IPS DF 6.9 (cell line): ENCODE data around the gene SNURF.

Experiments
- DNase-seq: peaks from one replicate; pipeline ENCODE4 v3.0.0-alpha.2; 2013; ENCODE audit warnings: low read depth, low spot score
- H3K27ac ChIP-seq: one replicate; pipeline ENCODE4 v1.5.1; 2013; ENCODE audit warnings: low read length, control low read depth
- H3K27me3 ChIP-seq: 2 replicates; pipeline ENCODE4 v1.6.1; 2013; ENCODE audit warnings: mild to moderate bottlenecking, low read length; ENCODE audit not compliant: control insufficient read depth, insufficient read depth
- H3K36me3 ChIP-seq: 2 replicates; pipeline ENCODE4 v1.6.1; 2013; ENCODE audit warnings: low read length; ENCODE audit not compliant: control insufficient read depth, insufficient read depth
- H3K4me1 ChIP-seq: 2 replicates; pipeline ENCODE4 v1.6.1; 2013; ENCODE audit warnings: low read length; ENCODE audit not compliant: control insufficient read depth, insufficient read depth
- H3K4me3 ChIP-seq: 2 replicates; pipeline ENCODE4 v1.5.1; 2013; ENCODE audit warnings: mild to moderate bottlenecking, low read length
- H3K9me3 ChIP-seq: 2 replicates; pipeline ENCODE4 v1.6.1; 2013; ENCODE audit warnings: low read length, inconsistent platforms; ENCODE audit not compliant: control insufficient read depth, insufficient read depth
- WGBS: extraction: QIAGEN DNeasy Blood & Tissue Kit; methylation state at CpG from one replicate; pipeline ENCODE4 v1.1.7; 2013; ENCODE audit warnings: mixed read lengths, missing lambda C conversion rate; ENCODE audit not compliant: insufficient read length, insufficient coverage; 5-methylcytosine and 5-hydroxymethylcytosine counted together

The SNURF gene

DNA sequence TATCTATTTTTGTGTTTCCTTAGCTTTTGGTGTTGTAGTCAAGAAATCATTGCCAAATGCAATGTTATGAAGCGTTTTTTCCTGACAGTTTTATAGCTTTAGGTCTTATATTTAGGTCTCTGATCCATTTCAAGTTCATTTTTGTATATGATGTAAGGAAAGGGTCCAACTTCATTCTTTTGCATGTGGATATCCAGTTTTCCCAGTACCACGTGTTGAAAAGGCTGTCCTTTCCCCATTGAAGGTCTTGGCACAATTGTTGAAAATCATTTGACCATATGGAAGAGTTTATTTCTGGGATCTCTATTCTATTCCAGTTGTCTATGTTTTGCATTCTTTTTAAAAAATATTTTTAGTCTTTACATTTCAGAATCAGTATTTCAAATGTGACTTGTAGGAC lies 14.6 kb upstream of the SNURF start:
- Histone ChIP-seq H3K36me3 (no peaks in the 10 kb centered on the region), H3K9me3 (no peaks in the 10 kb centered on the region), H3K4me3 (no peak overlapping the region), H3K27ac (no peak overlapping the region), H3K4me1 (no peaks in the 10 kb centered on the region), H3K27me3 (no peaks in the 10 kb centered on the region)
- no peak for DNase-seq
- no CpG with 5 or more reads among the region's 2 CpGs for WGBS

DNA sequence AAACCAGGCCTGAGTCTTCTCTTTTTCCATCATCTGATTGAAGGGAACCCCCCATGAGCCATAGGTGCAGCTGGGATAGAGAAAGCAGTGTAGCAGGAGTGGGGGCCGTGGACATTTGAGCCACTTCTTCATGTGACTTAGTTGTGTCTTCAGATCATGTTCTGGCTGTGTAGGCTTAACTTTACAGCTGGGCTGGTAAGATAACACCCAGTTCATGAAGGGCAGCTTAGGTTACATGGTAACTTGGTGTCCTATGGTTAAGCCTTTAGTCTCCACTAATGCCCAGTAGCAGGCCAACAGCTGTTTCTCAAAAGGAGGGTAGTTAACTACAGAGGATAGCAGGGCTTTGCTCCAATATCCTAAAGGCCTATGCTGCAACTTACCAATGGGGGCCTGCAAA lies 11.4 kb upstream of the SNURF start:
- no peak for DNase-seq
- Histone ChIP-seq H3K27me3 (no peaks in the 10 kb centered on the region), H3K4me1 (no peaks in the 10 kb centered on the region), H3K36me3 (no peaks in the 10 kb centered on the region), H3K4me3 (no peak overlapping the region), H3K9me3 (no peaks in the 10 kb centered on the region), H3K27ac (no peak overlapping the region)
- no CpG with 5 or more reads among the region's 1 CpG for WGBS

DNA sequence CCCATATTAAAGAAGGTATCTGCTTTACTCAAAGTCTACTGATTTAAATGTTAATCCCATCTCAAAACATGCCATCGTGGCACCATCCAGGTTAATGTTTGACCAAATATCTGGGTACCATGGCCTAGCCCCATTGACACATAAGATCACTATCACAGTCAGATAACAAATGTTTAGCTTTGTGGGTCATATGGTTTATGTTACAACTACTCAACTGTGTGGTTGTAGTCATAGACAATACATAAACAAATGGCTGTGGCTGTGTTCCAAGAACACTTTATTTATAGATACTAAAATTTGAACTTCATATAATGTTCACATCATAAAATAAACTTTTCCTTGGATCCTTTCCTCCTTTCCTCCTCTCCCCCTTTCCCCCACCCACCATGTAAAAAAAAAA lies 9.8 kb upstream of the SNURF start:
- DNase-seq, result no peak
- no CpG with 5 or more reads among the region's 1 CpG for WGBS
- H3K4me3 ChIP-seq, result no peak overlapping the region
- H3K9me3 ChIP-seq, result no peaks in the 10 kb centered on the region
- no peak overlapping the region for H3K27ac ChIP-seq
- H3K36me3 ChIP-seq, result no peaks in the 10 kb centered on the region
- no peaks in the 10 kb centered on the region for H3K27me3 ChIP-seq
- no peaks in the 10 kb centered on the region for H3K4me1 ChIP-seq

DNA sequence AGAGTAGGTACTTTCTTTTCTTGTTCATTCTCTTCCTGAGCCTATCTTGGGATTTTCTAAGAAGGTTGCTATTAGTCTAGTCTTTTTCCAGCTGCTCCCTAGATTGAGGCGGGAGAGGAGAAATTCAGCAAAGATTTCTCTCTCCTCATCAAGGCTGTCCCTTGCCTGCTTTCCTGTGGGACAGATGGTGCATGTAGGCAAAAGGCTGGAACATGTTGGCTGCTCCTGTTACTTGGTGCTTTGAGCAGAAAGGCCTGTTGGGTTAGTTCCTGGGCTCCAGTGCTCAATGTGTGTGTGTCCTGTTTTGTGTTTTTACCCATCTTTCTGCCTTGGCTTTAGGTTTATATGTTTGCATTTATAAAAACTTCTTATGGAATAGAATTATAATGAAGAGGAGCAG lies 9.1 kb upstream of the SNURF start:
- DNase-seq, result no peak
- H3K27me3 ChIP-seq, result no peaks in the 10 kb centered on the region
- no peaks in the 10 kb centered on the region for H3K9me3 ChIP-seq
- H3K4me1 ChIP-seq, result no peaks in the 10 kb centered on the region
- H3K27ac ChIP-seq, result no peak overlapping the region
- H3K4me3 ChIP-seq, result no peak overlapping the region
- WGBS, result no CpG with 5 or more reads among the region's 1 CpG
- no peaks in the 10 kb centered on the region for H3K36me3 ChIP-seq

DNA sequence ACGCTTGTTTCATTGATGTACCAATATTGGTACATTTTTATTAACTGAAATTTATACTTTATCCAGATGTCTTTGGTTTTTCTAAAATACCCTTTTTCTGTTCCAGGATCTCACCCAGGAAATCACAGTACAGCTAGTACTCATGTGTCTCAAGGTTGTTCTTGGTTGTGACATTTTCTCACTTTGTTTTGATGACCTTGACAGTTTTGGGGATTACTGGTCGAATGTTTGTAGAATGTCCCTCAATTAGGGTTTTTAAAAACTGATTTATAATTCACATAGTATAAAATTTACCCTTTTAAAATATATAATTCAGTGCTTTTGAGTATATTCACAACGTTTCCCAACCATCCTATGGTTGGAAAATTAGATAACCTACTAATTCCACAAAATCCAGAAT lies 6.3 kb upstream of the SNURF start:
- no CpG with 5 or more reads among the region's 3 CpGs for WGBS
- Histone ChIP-seq H3K27ac (no peak overlapping the region), H3K9me3 (no peaks in the 10 kb centered on the region), H3K36me3 (no peaks in the 10 kb centered on the region), H3K27me3 (no peaks in the 10 kb centered on the region), H3K4me1 (no peaks in the 10 kb centered on the region), H3K4me3 (no peak overlapping the region)
- no peak for DNase-seq

DNA sequence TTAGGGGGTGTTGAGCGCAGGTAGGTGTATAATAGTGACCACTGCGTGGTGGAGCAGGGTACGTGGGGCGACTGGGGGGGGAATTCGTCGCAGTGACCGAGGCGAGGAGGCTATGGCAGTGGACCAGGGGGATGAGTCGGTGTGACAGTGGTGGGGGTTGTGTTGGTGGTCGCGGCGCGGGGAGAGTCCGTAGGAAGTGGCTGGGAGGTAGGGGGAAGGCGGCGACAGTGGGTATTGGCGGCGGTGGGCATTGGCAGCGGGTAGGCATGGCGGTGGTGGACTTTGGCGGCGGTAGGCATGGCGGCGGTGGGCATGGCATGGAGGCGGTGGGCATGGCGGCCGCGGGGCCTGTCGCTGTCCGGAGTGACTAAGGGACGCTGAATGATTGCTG lies 739 bp downstream of the SNURF start:
- no peaks in the 10 kb centered on the region for H3K9me3 ChIP-seq
- no peak for DNase-seq
- no peak overlapping the region for H3K27ac ChIP-seq
- no CpG with 5 or more reads among the region's 31 CpGs for WGBS
- H3K27me3 ChIP-seq, result no peaks in the 10 kb centered on the region
- H3K36me3 ChIP-seq, result no peaks in the 10 kb centered on the region
- H3K4me3 ChIP-seq, result peak overlapping the region; percentile 91
- no peaks in the 10 kb centered on the region for H3K4me1 ChIP-seq

DNA sequence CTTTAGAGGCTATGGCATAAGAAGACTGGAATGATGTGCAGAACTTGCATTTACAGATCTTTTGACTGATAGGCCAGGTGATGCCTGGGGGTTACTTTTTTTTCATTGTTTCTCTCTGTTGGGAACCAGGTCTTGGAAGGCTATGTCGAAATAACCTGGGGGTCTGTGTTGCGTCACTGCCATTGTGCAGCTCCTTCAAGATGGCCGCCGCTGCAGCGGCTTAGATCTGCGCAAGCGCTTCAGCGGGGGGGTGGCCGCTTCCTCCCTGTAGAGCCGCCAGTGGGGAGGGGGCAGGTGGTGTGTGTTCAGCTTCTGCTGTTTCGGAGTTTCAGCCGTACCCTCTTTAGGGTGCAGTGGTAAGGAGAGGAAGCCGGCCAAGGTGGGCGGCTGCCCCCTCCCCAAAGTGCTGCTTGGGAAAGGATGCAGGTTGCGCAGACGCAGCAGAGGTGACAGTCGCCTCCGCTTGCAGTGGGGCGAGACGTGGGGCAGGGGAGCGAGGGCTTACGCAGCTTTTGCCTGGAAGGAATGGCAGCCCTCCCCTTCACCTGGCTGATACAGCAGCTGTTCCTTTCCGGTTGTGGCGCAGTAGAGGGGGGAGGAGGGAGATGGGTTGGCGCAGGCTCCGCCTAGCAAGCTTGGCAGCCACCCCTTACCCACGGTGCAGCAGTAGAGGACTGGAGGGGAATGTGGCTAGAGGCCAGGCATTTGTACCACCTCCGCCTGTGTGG lies 1.5 kb downstream of the SNURF start:
- no CpG with 5 or more reads among the region's 28 CpGs for WGBS
- Histone ChIP-seq H3K27me3 (no peaks in the 10 kb centered on the region), H3K36me3 (no peaks in the 10 kb centered on the region), H3K9me3 (no peaks in the 10 kb centered on the region), H3K4me3 (peak overlapping the region; percentile 91; the same call in 1 of the 2 replicates), H3K4me1 (no peaks in the 10 kb centered on the region), H3K27ac (no peak overlapping the region)
- DNase-seq, result peak; percentile 27

DNA sequence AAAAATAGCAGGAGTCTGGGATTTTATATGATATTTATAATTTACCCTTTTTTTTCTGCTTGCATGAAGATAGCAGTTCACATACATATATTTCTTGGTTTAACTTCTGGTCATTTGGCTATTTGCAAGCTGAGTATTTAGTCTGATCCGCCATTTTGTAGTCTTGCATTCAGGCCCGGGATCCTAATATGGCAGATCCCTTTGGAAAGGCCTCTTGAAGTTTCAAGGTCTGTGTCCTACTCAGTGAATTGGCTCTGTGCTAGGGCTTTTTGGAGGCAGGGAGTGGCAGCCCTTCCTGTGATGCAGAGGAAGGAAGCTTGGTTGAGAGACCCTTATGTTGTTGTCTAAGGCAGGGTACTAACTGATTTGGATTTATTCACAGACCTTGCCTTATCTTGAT lies 2.9 kb downstream of the SNURF start:
- Histone ChIP-seq H3K4me1 (no peaks in the 10 kb centered on the region), H3K4me3 (peak overlapping the region; percentile 44; the same call in 1 of the 2 replicates), H3K27ac (no peak overlapping the region), H3K27me3 (no peaks in the 10 kb centered on the region), H3K9me3 (no peaks in the 10 kb centered on the region), H3K36me3 (peaks cover 2% of the 10 kb centered on the region; the same call in 1 of the 2 replicates)
- no peak for DNase-seq
- no CpG with 5 or more reads among the region's 2 CpGs for WGBS

DNA sequence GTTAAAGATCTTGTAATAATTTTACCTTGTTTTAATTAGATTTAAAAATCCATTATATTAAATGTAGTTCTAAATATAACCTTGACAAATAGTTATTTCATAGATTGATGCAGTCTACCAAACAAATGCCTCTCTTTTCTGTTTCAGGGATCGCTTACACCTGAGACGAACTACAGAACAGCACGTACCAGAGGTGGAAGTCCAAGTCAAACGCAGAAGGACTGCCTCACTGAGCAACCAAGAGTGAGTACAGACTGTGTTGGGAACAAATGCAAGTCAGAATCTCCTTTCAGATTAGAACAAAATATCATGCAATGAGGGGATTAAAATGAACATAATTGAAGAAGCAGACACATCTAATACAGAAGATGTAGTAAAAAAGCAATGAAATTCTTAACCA lies 7.2 kb downstream of the SNURF start:
- no peaks in the 10 kb centered on the region for H3K4me1 ChIP-seq
- H3K9me3 ChIP-seq, result no peaks in the 10 kb centered on the region; the same call in 1 of the 2 replicates
- no CpG with 5 or more reads among the region's 4 CpGs for WGBS

DNA sequence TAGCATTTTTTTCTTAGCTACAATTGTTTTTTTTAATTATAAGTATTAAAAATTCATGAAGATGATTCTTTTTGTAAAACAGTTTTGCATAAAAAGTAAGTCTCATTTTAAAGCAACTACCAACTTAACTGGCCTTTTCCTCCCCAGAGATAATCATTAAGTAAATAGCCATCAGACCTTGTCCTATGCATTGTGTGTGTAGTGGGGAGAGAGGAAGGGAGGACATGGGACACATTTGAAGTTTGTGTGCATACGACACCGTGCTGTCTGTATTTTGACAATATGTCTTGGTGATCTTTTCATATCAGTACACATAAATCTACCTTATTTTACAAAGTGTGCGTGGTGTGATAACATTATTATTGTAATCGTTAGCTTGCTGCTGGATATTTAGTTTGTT lies 8.1 kb downstream of the SNURF start:
- Histone ChIP-seq H3K4me1 (no peaks in the 10 kb centered on the region), H3K36me3 (peaks cover 10% of the 10 kb centered on the region; the same call in 1 of the 2 replicates), H3K27ac (no peak overlapping the region), H3K9me3 (no peaks in the 10 kb centered on the region; the same call in 1 of the 2 replicates), H3K27me3 (no peaks in the 10 kb centered on the region), H3K4me3 (no peak overlapping the region)
- no CpG with 5 or more reads among the region's 4 CpGs for WGBS
- no peak for DNase-seq

More for the DNA sequence above, 7.2 kb downstream of the SNURF start:
- no peak for DNase-seq
- Histone ChIP-seq H3K36me3 (peaks cover 10% of the 10 kb centered on the region; the same call in 1 of the 2 replicates), H3K4me3 (no peak overlapping the region), H3K27ac (no peak overlapping the region), H3K27me3 (no peaks in the 10 kb centered on the region)
